DMS 273 treated with DMSO at 0.1 percent for 48 hours (cell line): Measurements from ENCODE around the gene LRRC3B.

Source experiments
- DNase-seq: peaks from one replicate; lab custom pipeline; 2025; lab: John Stamatoyannopoulos, UW

Gene LRRC3B

GRCh38 chr3:26708501-26708900 lies 85.9 kb downstream of the LRRC3B start:
- DNase-seq: no peak

GRCh38 chr3:26712211-26713026 lies 89.8 kb downstream of the LRRC3B start:
- no peak for DNase-seq

- no peak for DNase-seq
Measured at GRCh38 chr3:26713091-26713490, 90.5 kb downstream of the LRRC3B start.

DNA sequence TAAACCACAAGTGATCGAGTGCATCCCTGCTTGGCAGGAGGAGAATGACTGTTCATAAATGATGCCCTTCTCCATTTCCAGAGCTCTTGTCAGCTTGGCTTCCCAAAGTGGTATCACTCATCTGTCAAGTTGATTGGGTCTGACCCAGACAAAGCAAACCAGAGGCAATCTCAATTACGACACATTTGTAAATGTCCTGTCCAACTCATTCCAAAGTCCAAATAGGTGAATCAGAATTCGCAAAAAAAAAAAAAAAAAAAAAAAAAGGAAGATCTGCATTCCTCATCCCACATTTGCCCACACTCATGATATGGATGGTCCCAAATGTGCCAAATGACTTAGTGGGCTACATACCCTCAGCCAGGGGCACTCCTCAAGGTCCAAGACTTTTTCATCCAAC lies 91.9 kb downstream of the LRRC3B start:
- DNase-seq: no peak

- DNase-seq: no peak
Measured at GRCh38 chr3:26715431-26715830, 92.9 kb downstream of the LRRC3B start.

DNA sequence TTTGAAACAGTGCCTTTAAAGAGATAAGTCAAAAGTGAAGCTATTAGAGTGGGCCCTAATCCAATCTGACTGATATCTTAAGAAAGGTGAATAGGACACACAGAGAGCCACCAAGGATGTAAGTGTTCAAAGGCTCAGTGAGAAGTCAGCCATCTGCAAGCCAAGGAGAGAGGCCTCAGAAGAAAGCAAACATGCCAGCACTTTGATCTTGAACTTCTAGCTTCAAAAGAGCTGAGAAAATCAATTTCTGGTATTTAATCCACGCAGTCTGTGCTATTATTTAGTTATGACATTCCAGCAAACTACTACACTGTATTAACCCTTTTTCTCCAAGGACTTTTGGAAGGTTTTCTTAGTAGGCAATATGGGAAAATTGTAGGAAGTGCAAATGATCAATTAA lies 95.7 kb downstream of the LRRC3B start:
- no peak for DNase-seq

GRCh38 chr3:26719134-26719533 lies 96.6 kb downstream of the LRRC3B start:
- DNase-seq: no peak

GRCh38 chr3:26721047-26721446 lies 98.5 kb downstream of the LRRC3B start:
- no peak for DNase-seq

- no peak for DNase-seq
Measured at GRCh38 chr3:26731843-26732242, 109.3 kb downstream of the LRRC3B start.

GRCh38 chr3:26750263-26750662 lies 127.7 kb downstream of the LRRC3B start:
- no peak for DNase-seq

GRCh38 chr3:26752466-26752865 lies 129.9 kb downstream of the LRRC3B start:
- no peak for DNase-seq

DNA sequence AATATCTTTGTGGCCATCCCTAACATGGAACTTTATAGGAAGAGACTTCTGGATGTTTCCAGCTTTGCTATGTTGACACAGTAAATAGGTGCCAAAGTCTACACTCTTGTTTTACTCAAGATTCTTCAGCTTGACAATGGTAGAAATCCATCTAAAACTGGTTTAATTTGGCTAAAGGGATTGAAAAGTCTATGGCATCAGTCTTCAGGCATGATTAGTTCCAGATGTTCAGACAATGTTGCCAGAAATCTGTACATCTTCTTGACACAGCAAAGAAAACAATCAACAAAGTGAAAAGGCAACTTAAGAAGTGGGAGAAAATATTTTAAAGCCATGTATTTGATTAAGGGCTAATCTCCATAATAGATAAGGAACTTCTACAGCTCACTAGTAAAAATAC lies 130.5 kb downstream of the LRRC3B start:
- no peak for DNase-seq

DNA sequence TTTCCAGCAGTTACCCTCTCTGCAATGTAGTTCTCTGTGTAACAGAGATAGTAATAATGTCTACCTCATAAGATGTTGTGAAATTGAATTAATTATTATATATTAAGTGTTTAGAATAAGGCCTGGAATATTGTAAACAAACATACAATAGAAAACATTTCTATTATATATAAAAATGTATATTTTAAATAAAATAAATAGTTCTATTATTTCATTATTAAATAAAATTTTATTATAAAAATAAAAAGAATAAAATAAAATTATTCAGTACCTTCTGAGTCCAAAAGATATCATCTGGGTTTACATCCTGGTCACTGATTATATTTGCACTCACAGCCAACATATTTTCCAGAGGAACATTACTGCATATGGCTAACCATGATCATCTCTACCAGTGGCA lies 135.4 kb downstream of the LRRC3B start:
- DNase-seq: no peak
